Nephron progenitor cell (in vitro differentiated cells): ENCODE data around the gene UBALD1.

Experiments
- DNase-seq: peaks from one replicate; pipeline ENCODE4 v3.0.0; 2021
- H3K27ac Mint-ChIP-seq: 2 replicates; pipeline ENCODE4 v1.8.0; 2021; ENCODE audit warnings: mild to moderate bottlenecking, moderate library complexity, mixed read lengths
- H3K27me3 Mint-ChIP-seq: 2 replicates; pipeline ENCODE4 v1.8.0; 2021; ENCODE audit warnings: mild to moderate bottlenecking, low read depth, mixed read lengths; ENCODE audit not compliant: poor library complexity
- H3K36me3 Mint-ChIP-seq: 2 replicates; pipeline ENCODE4 v1.8.0; 2021; ENCODE audit warnings: low read depth, mixed read lengths
- H3K4me1 Mint-ChIP-seq: 2 replicates; pipeline ENCODE4 v1.8.0; 2021; ENCODE audit warnings: mixed read lengths
- H3K4me3 Mint-ChIP-seq: 2 replicates; pipeline ENCODE4 v1.8.0; 2021; ENCODE audit warnings: mild to moderate bottlenecking, moderate library complexity, mixed read lengths
- H3K9me3 Mint-ChIP-seq: 2 replicates; pipeline ENCODE4 v1.8.0; 2021; ENCODE audit warnings: mild to moderate bottlenecking, moderate library complexity, mixed read lengths
- CTCF ChIP-seq: fragments of 200-600 bp; sonication (generic); IDR thresholded peaks from 2 replicates; pipeline ENCODE4 v1.5.0; 2021; ENCODE audit warnings: antibody characterized with exemption

Gene UBALD1

DNA sequence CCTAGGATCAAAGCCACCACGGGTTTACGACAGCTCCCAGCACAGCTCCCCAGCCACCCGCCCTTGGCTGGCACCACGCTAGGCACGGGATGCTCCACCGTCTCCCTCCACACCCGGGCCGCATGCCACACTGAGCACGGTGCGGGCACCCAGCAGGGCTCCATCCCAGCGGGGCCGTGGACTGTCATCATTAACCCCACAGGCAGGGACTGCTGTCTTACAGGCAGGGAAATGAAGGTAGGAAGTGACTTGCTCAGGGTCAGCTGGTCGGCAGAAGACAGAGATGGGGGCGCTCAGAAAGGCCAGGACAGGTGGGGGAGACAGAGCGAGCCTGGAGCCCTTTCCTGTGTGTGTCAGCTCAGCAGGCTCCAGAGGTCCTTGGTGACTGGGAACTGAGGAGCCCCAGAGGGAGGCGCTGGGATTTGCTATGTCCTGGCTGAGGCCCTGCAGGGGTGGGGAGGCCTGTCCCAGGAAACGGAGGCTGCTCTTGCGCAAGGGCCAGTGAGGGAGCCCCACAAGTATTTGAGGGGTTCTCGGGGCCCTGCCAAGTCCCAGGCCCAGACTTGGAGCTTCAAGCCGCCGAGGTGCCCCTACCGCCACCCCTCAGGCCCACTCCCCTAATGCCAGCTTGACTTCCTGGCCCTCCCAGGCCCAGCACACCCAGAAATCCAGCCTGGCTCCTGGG lies 3.2 kb downstream of the UBALD1 start:
- H3K27ac Mint-ChIP-seq, result no peak overlapping the region
- H3K36me3 Mint-ChIP-seq, result no peaks in the 10 kb centered on the region
- H3K27me3 Mint-ChIP-seq, result no peaks in the 10 kb centered on the region
- H3K4me1 Mint-ChIP-seq, result peaks cover 23% of the 10 kb centered on the region
- no peaks in the 10 kb centered on the region for H3K9me3 Mint-ChIP-seq
- no peak overlapping the region for H3K4me3 Mint-ChIP-seq
- no peak for TF ChIP-seq CTCF
- no peak for DNase-seq

- no peak for TF ChIP-seq CTCF
- DNase-seq, result no peak
- Mint-ChIP-seq H3K9me3 (no peaks in the 10 kb centered on the region), H3K4me3 (no peak overlapping the region), H3K27me3 (no peaks in the 10 kb centered on the region), H3K36me3 (no peaks in the 10 kb centered on the region), H3K4me1 (peaks cover 15% of the 10 kb centered on the region), H3K27ac (no peak overlapping the region)
Observed at GRCh38 chr16:4610011-4611005, 4.4 kb downstream of the UBALD1 start.

DNA sequence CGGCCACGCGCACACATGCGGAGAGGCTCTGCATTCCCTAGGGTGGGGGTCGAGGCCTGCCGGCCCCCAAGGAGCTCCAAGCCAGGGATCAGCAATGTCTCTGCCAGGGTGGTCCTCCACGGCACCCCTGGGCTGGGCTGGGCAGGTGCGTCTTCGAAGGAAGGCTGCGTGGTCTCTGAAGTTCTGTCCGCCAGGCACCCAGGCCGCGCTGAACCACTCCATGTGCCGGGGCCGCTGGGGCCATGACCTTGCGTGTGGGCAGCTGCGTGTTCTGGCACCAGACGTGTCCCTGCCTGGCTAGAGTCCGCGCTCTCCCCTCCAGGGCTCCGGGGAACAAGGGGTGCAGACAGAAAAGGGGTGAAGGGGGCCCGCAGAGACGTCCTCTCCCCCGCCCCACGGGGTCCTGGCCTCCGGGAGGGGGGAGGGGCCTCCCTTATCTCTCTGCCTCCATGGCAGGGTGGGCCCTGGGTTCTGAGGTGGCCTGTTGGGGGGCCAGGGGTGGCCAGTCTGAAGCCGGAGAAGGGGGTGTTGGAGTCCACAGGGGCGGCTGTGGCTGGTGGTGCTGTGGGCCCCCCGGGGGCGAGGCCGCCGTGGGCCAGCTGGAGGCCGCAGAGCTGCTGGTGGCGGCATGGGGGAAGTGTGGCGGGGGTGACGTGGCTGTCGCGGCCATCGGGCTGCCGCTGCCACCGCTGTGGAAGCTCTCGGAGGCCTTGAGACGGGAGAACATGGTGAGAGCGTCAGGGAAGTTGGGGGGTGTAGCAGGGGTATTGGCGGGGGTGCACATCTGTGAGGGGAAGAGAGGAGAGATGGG lies 5.3 kb downstream of the UBALD1 start:
- H3K27ac Mint-ChIP-seq, result no peak overlapping the region
- DNase-seq, result no peak
- no peak for TF ChIP-seq CTCF
- peaks cover 15% of the 10 kb centered on the region for H3K4me1 Mint-ChIP-seq
- no peaks in the 10 kb centered on the region for H3K36me3 Mint-ChIP-seq
- no peak overlapping the region for H3K4me3 Mint-ChIP-seq
- no peaks in the 10 kb centered on the region for H3K9me3 Mint-ChIP-seq
- no peaks in the 10 kb centered on the region for H3K27me3 Mint-ChIP-seq

GRCh38 chr16:4608704-4608980 lies 6.0 kb downstream of the UBALD1 start:
- H3K36me3 Mint-ChIP-seq, result no peaks in the 10 kb centered on the region
- no peak overlapping the region for H3K4me3 Mint-ChIP-seq
- H3K27me3 Mint-ChIP-seq, result no peaks in the 10 kb centered on the region
- TF ChIP-seq CTCF, result no peak
- H3K4me1 Mint-ChIP-seq, result peaks cover 15% of the 10 kb centered on the region
- H3K9me3 Mint-ChIP-seq, result no peaks in the 10 kb centered on the region
- DNase-seq, result no peak
- H3K27ac Mint-ChIP-seq, result no peak overlapping the region

GRCh38 chr16:4607841-4608703 lies 6.6 kb downstream of the UBALD1 start:
- Mint-ChIP-seq H3K4me1 (peaks cover 13% of the 10 kb centered on the region), H3K27ac (no peak overlapping the region), H3K4me3 (no peak overlapping the region), H3K27me3 (no peaks in the 10 kb centered on the region), H3K36me3 (no peaks in the 10 kb centered on the region), H3K9me3 (no peaks in the 10 kb centered on the region)
- TF ChIP-seq CTCF, result no peak
- DNase-seq, result no peak
